Endothelial cell of umbilical vein (primary cell): Measurements from ENCODE around the gene UBE2F. TPM values are rescaled to one million over a fixed set of nuclear protein-coding genes. Genes with fewer than 3 reads are reported as not detected.

ENCODE experiments used
- BruUV-seq: library from RNA; stranded (reverse); fragments of 400-500 nt; replicated peaks from 2 replicates; lab custom pipeline; 2021; lab: Mats Ljungman, UMichigan
- CTCF ChIA-PET: fragments of 300-600, 350-600 bp; sonication (Branson Sonifier 250); formaldehyde crosslinking; loops from one replicate; lab custom pipeline; 2021; ENCODE audit warnings: antibody characterized with exemption, inconsistent platforms; lab: Charles Lee
- POLR2A ChIA-PET: fragments of 300-600, 350-600 bp; sonication (Branson Sonifier 250); formaldehyde crosslinking; loops from one replicate; lab custom pipeline; 2021; ENCODE audit warnings: antibody characterized with exemption, inconsistent platforms; lab: Charles Lee
- DNase-seq: peaks from one replicate; pipeline ENCODE4 v3.0.0-alpha.2; 2011; ENCODE audit warnings: low read depth, low spot score
- FAIRE-seq: peaks from 2 replicates; lab custom pipeline; 2011; peaks lifted over from hg19 to GRCh38; lab: Jason Lieb, UNC
- H2AFZ ChIP-seq: 2 replicates; pipeline ENCODE4 v1.6.0; 2012; ENCODE audit warnings: low read depth, low read length, control low read depth, inconsistent platforms
- H3K27ac ChIP-seq: 2 replicates; pipeline ENCODE4 v1.5.1; 2011; ENCODE audit warnings: low read depth, mild to moderate bottlenecking, control low read depth, low read length, moderate library complexity; ENCODE audit not compliant: insufficient read depth
- H3K27me3 ChIP-seq, 2 experiments: 2 replicates each; pipeline versions ENCODE4 v1.6.0 to v1.6.1; 2011; ENCODE audit warnings: low read length in 2 of 2, mixed read lengths in 1 of 2; ENCODE audit not compliant: control insufficient read depth in 2 of 2, insufficient read depth in 2 of 2
- H3K36me3 ChIP-seq, 2 experiments: 2 replicates in 1 of 2; 3 replicates in 1 of 2; pipeline ENCODE4 v1.5.1; 2011; ENCODE audit warnings: low read length in 2 of 2, mild to moderate bottlenecking in 1 of 2, moderate library complexity in 1 of 2; ENCODE audit not compliant: control insufficient read depth in 2 of 2, insufficient read depth in 2 of 2; ENCODE audit errors: extremely low read depth in 1 of 2
- H3K4me1 ChIP-seq: 3 replicates; pipeline ENCODE4 v1.5.1; 2011; ENCODE audit warnings: mild to moderate bottlenecking, low read length; ENCODE audit not compliant: control insufficient read depth, insufficient read depth; ENCODE audit errors: extremely low read depth
- H3K4me2 ChIP-seq: 2 replicates; pipeline ENCODE4 v1.6.1; 2011; ENCODE audit warnings: low read length, control low read depth, mixed read lengths; ENCODE audit not compliant: insufficient read depth
- H3K4me3 ChIP-seq, 3 experiments: fragments of 200-600 bp in 1 of 3; sonication (generic), shearing (Covaris generic) in 1 of 3; replicated peaks in 1 of 3; 2 replicates each; pipeline ENCODE4 v1.5.1; 2011 to 2016; ENCODE audit warnings: control low read depth in 3 of 3, low read length in 3 of 3, mild to moderate bottlenecking in 2 of 3, inconsistent platforms in 1 of 3, low read depth in 1 of 3, moderate library complexity in 1 of 3; ENCODE audit not compliant: insufficient read depth in 1 of 3
- H3K79me2 ChIP-seq: 2 replicates; pipeline ENCODE4 v1.6.0; 2012; ENCODE audit warnings: low read length, inconsistent platforms; ENCODE audit not compliant: control insufficient read depth, insufficient read depth
- H3K9ac ChIP-seq: replicated peaks from 2 replicates; pipeline ENCODE3; 2011; ENCODE audit warnings: low read length, control low read depth; ENCODE audit not compliant: insufficient read depth; ENCODE audit errors: extremely low read depth
- H3K9me1 ChIP-seq: replicated peaks from 3 replicates; pipeline ENCODE4 v1.6.0; 2011; ENCODE audit warnings: mild to moderate bottlenecking, low read length; ENCODE audit not compliant: control insufficient read depth, insufficient read depth; ENCODE audit errors: extremely low read depth
- H3K9me3 ChIP-seq: replicated peaks from 2 replicates; pipeline ENCODE4 v1.5.1; 2012; ENCODE audit warnings: low read length, inconsistent platforms; ENCODE audit not compliant: control insufficient read depth, insufficient read depth
- H4K20me1 ChIP-seq: replicated peaks from 2 replicates; pipeline ENCODE3; 2011; ENCODE audit warnings: mild to moderate bottlenecking, low read length; ENCODE audit not compliant: control insufficient read depth, insufficient read depth; ENCODE audit errors: extremely low read depth
- EZH2 ChIP-seq: IDR thresholded peaks from 2 replicates; pipeline ENCODE4 v1.6.1; 2012; ENCODE audit warnings: borderline replicate concordance, low read depth, mild to moderate bottlenecking, moderate library complexity, low read length, inconsistent platforms; ENCODE audit not compliant: severe bottlenecking
- FOS ChIP-seq: IDR thresholded peaks from 2 replicates; pipeline ENCODE4 v1.6.1; 2011; ENCODE audit warnings: mild to moderate bottlenecking, low read length, moderate library complexity, borderline replicate concordance; ENCODE audit not compliant: insufficient read depth
- GATA2 ChIP-seq: IDR thresholded peaks from 2 replicates; pipeline ENCODE4 v1.7.0; 2011; ENCODE audit warnings: low read depth, mild to moderate bottlenecking, moderate library complexity, mixed read lengths, low read length; ENCODE audit not compliant: insufficient read length, insufficient read depth
- JUN ChIP-seq: IDR thresholded peaks from 2 replicates; pipeline ENCODE4 v1.6.1; 2011; ENCODE audit warnings: borderline replicate concordance, low read depth; ENCODE audit not compliant: insufficient read length, insufficient read depth
- MYC ChIP-seq: IDR thresholded peaks from one replicate; pipeline ENCODE4 v1.6.1; 2011; ENCODE audit warnings: mild to moderate bottlenecking, low read depth, low read length
- POLR2A ChIP-seq: IDR thresholded peaks from 2 replicates; pipeline ENCODE4 v1.6.1; 2012; ENCODE audit warnings: low read depth, mild to moderate bottlenecking, control low read depth, low read length
- POLR2AphosphoS5 ChIP-seq: IDR thresholded peaks from 2 replicates; pipeline ENCODE4 v1.6.1; 2012; ENCODE audit warnings: low read depth, mild to moderate bottlenecking, control low read depth, low read length, moderate library complexity; ENCODE audit not compliant: insufficient read depth
- dilution Hi-C: fragments of 300-500 bp; cut with MboI; formaldehyde crosslinking; loops from one replicate; pipeline ENCODE4 v1.15.0; 2019; ENCODE audit warnings: low sequenced_read_pairs; ENCODE audit not compliant: extremely low pct_ligation_motif_present
- intact Hi-C: fragments of 100-400 bp; cut with micrococcal nuclease; formaldehyde crosslinking; loops from one replicate; pipeline ENCODE4 v1.10.0; 2022
- polyA plus RNA-seq, 4 experiments: library from polyadenylated mRNA; depleted of rRNA in 3 of 4; stranded (reverse) in 3 of 4; unstranded in 1 of 4; fragments of >200 nt; gene quantifications; 2 replicates each; pipeline versions ENCODE4 v1.2.1 to v1.2.3, GENCODE V29; 2011 to 2012; ENCODE audit warnings: missing spikeins in 1 of 4
- total RNA-seq: library from RNA; stranded (reverse); gene quantifications from 2 replicates; pipeline ENCODE4 v1.2.3, GENCODE V29; 2021
- TF ChIP-seq, protein P1 (sequence below): IDR thresholded peaks from 2 replicates; pipeline ENCODE4 v1.6.1; 2011; ENCODE audit not compliant: insufficient read depth, insufficient read length
- TF ChIP-seq, protein P2 (sequence below), 2 donors: IDR thresholded peaks; 1 replicate in 1 of 2; 2 replicates in 1 of 2; pipeline ENCODE4 v1.5.1; 2011; ENCODE audit warnings: low read length in 2 of 2, mild to moderate bottlenecking in 2 of 2, moderate library complexity in 2 of 2, control low read depth in 1 of 2, inconsistent platforms in 1 of 2, low read depth in 1 of 2; ENCODE audit not compliant: insufficient read depth in 1 of 2; ENCODE audit errors: extremely low read depth in 1 of 2

The UBE2F gene
- total and polyA plus RNA-seq, 2 donors (not counting 3 experiments of a cell fraction or from before 2014, with no cell fraction given): 42.3 to 45.6 TPM

DNA sequence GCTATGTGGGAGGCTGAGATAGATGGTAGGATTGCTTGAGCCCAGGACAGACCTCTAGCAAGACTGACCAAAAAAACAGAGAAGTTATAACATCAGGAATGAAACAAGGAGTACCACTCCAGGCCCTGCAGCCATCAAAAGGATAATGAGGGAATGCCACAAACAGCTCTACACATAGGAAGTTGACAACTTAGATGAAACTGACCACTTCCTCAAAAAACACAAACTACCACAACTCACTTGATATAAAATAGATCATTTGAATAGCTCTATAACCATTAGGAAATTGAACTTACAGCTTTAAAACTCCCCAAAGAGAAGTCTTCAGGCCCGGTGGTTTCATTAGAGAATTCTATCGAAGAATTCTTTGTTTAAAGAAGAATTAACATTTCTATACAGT lies 120.4 kb downstream of the UBE2F start:
- FAIRE-seq: no peak
- H4K20me1 ChIP-seq: no peaks in the 10 kb centered on the region
- intact Hi-C loops: no loop called here
- TF ChIP-seq FOS: no peak
- TF ChIP-seq, protein P1, sequence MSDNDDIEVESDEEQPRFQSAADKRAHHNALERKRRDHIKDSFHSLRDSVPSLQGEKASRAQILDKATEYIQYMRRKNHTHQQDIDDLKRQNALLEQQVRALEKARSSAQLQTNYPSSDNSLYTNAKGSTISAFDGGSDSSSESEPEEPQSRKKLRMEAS: no peak
- TF ChIP-seq MYC: no peak
- TF ChIP-seq JUN: no peak
- TF ChIP-seq EZH2: no peak
- TF ChIP-seq POLR2A: no peak
- no peak for TF ChIP-seq POLR2AphosphoS5
- TF ChIP-seq, protein P2, sequence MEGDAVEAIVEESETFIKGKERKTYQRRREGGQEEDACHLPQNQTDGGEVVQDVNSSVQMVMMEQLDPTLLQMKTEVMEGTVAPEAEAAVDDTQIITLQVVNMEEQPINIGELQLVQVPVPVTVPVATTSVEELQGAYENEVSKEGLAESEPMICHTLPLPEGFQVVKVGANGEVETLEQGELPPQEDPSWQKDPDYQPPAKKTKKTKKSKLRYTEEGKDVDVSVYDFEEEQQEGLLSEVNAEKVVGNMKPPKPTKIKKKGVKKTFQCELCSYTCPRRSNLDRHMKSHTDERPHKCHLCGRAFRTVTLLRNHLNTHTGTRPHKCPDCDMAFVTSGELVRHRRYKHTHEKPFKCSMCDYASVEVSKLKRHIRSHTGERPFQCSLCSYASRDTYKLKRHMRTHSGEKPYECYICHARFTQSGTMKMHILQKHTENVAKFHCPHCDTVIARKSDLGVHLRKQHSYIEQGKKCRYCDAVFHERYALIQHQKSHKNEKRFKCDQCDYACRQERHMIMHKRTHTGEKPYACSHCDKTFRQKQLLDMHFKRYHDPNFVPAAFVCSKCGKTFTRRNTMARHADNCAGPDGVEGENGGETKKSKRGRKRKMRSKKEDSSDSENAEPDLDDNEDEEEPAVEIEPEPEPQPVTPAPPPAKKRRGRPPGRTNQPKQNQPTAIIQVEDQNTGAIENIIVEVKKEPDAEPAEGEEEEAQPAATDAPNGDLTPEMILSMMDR (IDR thresholded peaks at IDR 0.05; ENCODE audit: extremely low read depth in 1 of 2, insufficient read depth in 1 of 2, low read depth in 1 of 2, low read length in 2 of 2): no peak
- TF ChIP-seq GATA2: no peak
- no TSS peak for BruUV-seq
- no peaks in the 10 kb centered on the region for H3K27me3 ChIP-seq
- no peak overlapping the region for H2AFZ ChIP-seq
- H3K9ac ChIP-seq: no peak overlapping the region
- no peak overlapping the region for H3K27ac ChIP-seq
- ChIA-PET POLR2A (no interaction called here), CTCF (no interaction called here)
- H3K4me3 ChIP-seq: no peak overlapping the region
- dilution Hi-C loops: no loop called here
- no peak for DNase-seq
- H3K79me2 ChIP-seq: no peaks in the 10 kb centered on the region
- H3K9me3 ChIP-seq: no peaks in the 10 kb centered on the region
- peaks cover 0 to 14% of the 10 kb centered on the region in 2 experiments for H3K36me3 ChIP-seq
- H3K9me1 ChIP-seq: no peaks in the 10 kb centered on the region
- no peak overlapping the region for H3K4me2 ChIP-seq
- no peaks in the 10 kb centered on the region for H3K4me1 ChIP-seq
